ENCODE results near the gene SLC1A5. TPM values are rescaled to one million over a fixed set of nuclear protein-coding genes. Genes with fewer than 3 reads are reported as not detected.

Gene SLC1A5
- total RNA-seq, 4 donors from 2014 or later, result 76.8 to 107 (median 83.4) TPM

DNA sequence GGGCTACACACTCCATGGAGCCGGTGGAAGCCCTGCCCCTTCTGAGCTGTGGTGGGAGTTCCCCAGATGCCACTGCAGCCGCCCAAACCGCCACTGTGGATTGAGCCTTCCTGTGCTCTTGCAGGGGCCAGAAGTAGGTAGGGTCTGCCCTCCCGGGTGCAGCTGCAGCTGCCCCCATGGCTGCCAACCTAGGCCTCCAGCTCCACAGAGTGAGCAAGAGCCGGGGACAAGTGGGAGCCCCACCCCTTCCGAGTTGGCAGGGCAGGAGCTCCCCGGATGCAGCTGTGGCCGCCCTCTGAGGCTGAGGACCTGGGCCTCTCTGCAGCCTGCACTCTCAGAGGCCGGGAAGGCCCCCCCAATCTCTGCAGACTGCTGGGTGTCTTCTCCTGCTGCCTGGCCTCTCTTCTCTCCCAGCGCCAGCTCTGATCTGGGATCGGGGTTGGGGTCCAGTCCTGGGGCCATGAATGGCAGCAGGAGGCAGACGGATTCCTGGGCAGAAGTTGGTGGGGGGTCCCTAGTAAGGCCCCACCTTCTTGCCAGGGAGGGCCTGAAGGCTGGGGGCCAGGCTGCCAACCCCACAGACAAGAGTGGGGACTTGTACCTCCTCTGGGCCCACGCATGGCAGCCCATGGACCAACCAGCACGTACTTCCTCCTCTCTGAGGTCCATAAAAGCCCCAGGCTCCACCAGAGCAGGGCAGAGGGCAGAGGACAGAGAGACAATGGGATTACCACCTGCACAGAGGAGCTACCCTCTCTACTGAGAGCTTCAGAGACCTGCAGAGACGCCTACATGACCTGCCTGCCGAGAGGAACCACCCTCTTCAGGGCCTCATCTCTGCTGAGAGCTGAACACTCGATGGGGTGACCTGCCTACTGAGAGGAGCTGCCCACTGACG lies 33.4 kb upstream of the SLC1A5 start:
- Histone ChIP-seq H3K27me3 (no peaks in the 10 kb centered on the region), H3K36me3 (no peaks in the 10 kb centered on the region), H3K27ac (peak overlapping the region in 1 of 4 donors; percentile 34), H3K9me3 (no peaks in the 10 kb centered on the region), H3K4me3 (no peak overlapping the region), H3K4me1 (peaks cover 0 to 16% (median 7%) of the 10 kb centered on the region in 4 donors)
- 75 to 78% methylated on average over 11 to 18 of the region's 18 CpGs for WGBS, 2 donors
- no peak for DNase-seq (ENCODE audit: low spot score in 2 of 2)
- TF ChIP-seq EP300 (IDR thresholded peaks at IDR 0.05) (no peak), POLR2A (IDR thresholded peaks at IDR 0.05) (no peak)
- TF ChIP-seq, protein P1, sequence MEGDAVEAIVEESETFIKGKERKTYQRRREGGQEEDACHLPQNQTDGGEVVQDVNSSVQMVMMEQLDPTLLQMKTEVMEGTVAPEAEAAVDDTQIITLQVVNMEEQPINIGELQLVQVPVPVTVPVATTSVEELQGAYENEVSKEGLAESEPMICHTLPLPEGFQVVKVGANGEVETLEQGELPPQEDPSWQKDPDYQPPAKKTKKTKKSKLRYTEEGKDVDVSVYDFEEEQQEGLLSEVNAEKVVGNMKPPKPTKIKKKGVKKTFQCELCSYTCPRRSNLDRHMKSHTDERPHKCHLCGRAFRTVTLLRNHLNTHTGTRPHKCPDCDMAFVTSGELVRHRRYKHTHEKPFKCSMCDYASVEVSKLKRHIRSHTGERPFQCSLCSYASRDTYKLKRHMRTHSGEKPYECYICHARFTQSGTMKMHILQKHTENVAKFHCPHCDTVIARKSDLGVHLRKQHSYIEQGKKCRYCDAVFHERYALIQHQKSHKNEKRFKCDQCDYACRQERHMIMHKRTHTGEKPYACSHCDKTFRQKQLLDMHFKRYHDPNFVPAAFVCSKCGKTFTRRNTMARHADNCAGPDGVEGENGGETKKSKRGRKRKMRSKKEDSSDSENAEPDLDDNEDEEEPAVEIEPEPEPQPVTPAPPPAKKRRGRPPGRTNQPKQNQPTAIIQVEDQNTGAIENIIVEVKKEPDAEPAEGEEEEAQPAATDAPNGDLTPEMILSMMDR (IDR thresholded peaks at IDR 0.05), result no peak

DNA sequence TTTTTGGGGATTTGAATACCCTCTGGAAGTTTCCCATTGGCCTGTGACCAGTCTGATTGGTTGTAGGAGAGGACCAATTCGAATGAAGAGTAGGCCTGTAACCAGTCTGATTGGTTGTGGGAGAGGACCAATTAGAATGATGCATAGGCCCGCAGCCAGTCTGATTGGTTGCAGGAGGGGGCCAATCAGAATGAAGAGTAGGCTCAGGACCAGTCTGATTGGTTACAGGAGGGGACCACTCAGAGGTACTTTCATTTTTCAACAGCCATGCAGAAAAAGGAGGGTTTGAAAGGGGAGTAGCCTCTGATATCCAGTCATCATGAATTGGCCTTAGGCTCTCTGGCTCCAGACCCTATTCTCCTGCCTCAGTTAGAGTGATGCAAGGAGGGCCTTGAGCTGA lies 30.4 kb upstream of the SLC1A5 start:
- H3K27me3 ChIP-seq, result no peaks in the 10 kb centered on the region
- WGBS, 2 donors, result 89 to 91% methylated on average over 2 of the region's 2 CpGs
- TF ChIP-seq EP300 (IDR thresholded peaks at IDR 0.05) (no peak), POLR2A (IDR thresholded peaks at IDR 0.05) (no peak)
- TF ChIP-seq, protein P1 (IDR thresholded peaks at IDR 0.05), result no peak

DNA sequence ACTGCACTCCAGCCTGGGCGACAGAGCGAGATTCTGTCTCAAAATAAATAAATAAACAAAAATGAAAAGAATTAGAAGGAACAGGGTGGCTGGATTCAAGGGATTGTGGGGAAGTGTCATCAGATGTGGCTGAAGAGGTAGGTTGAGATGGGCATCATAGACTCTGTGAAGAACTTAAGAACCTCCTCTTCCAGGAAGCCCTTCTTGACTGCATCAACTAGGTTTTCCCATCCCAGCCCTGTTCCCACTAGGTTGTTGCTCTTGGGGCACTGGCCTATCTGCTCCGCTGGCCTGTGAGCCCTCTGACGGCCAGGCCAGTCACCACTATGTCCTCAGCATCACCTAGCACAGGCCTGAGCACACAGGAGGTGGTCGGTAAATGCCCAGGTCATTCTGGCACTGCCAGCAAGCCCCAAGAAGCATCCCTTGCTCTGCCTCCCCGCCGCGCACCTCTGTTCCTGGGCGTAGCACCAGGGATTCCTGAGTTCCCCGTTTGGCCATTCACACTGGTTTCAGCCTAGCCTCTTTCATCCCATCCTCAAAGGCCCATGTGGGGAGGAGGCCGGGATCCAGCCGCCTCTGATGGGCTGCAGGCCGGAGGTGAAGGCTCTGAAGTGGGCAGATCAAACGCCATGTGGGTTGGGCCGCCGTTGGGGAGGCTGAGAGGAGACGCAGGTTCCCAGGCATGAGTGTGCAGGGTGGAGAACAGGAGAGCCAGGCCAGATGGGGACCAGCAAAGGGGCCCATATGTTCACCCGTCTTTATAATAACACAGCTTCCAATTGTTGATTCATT lies 27.6 kb upstream of the SLC1A5 start:
- Histone ChIP-seq H3K4me3 (no peak overlapping the region), H3K27ac (no peak overlapping the region), H3K36me3 (no peaks in the 10 kb centered on the region), H3K27me3 (no peaks in the 10 kb centered on the region), H3K4me1 (peaks cover 5 to 32% (median 13%) of the 10 kb centered on the region in 4 donors), H3K9me3 (no peaks in the 10 kb centered on the region)
- TF ChIP-seq, protein P1 (IDR thresholded peaks at IDR 0.05), result no peak
- TF ChIP-seq POLR2A (IDR thresholded peaks at IDR 0.05) (no peak), EP300 (IDR thresholded peaks at IDR 0.05) (no peak)
- WGBS, 2 donors, result 81 to 84% methylated on average over 18 of the region's 18 CpGs
- no peak for DNase-seq (ENCODE audit: low spot score in 2 of 2)

More for the DNA sequence above, 30.4 kb upstream of the SLC1A5 start:
- Histone ChIP-seq H3K27ac (no peak overlapping the region), H3K4me1 (peaks cover 3 to 25% (median 14%) of the 10 kb centered on the region in 4 donors), H3K9me3 (no peaks in the 10 kb centered on the region), H3K36me3 (no peaks in the 10 kb centered on the region), H3K4me3 (no peak overlapping the region)
- no peak for DNase-seq (ENCODE audit: low spot score in 2 of 2)

DNA sequence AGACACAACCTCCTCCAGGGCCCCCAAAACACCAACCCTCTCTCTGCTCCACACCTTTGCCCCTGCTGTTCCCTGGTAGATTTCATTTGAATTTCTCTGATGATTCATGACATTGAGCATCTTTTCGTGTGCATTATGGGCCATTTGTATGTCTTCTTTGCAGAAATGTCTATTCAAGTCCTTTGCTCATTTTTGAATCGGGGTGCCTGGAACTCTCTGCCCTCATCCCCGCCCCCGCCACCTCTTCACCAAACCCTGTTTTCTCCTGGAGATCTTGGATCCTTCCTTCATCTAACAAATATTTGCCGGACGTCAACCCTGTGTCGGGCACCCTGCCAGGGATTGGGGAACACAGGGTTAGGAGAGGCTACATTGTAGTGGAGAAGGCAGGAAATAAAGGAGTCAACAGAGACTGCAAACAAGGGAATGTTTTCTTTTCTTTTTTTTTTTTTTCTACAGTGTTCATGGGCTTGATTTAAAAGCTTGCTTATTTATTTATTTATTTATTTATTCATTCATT lies 25.5 kb upstream of the SLC1A5 start:
- peak; percentile 81 to 83 for DNase-seq (ENCODE audit: low spot score in 2 of 2)

More for the DNA sequence above, 25.5 kb upstream of the SLC1A5 start:
- TF ChIP-seq, protein P1 (IDR thresholded peaks at IDR 0.05), result no peak
- peak; percentile 16 to 63 for TF ChIP-seq EP300 (IDR thresholded peaks at IDR 0.05)
- Histone ChIP-seq H3K27me3 (no peaks in the 10 kb centered on the region), H3K4me3 (no peak overlapping the region), H3K9me3 (no peaks in the 10 kb centered on the region), H3K36me3 (no peaks in the 10 kb centered on the region), H3K27ac (peak overlapping the region; percentile 61 to 88 (median 72)), H3K4me1 (peaks cover 0 to 26% (median 12%) of the 10 kb centered on the region in 4 donors)
- WGBS, 2 donors, result 17 to 21% methylated on average over 7 of the region's 7 CpGs

Data from tibial nerve (tissue), 4 donors.